IMR-90 (cell line): ENCODE measurements around the gene SCPEP1. TPM values are rescaled to one million over a fixed set of nuclear protein-coding genes. Genes with fewer than 3 reads are reported as not detected.
A peak's percentile ranks its signal among the peaks of the same experiment; 100 is the strongest.

Source experiments
- ATAC-seq: fragments of 200-7000 bp; cut with Tn5 transposase; 2 replicates; pipeline ENCODE4 v1.9.1; 2020; ENCODE audit warnings: low read depth, mild to moderate bottlenecking, moderate library complexity
- BruUV-seq: library from RNA; stranded (reverse); fragments of 400-500 nt; replicated peaks from 2 replicates; lab custom pipeline; 2021; lab: Mats Ljungman, UMichigan
- CTCF ChIA-PET: fragments of 300-600 bp; formaldehyde crosslinking; extraction: SDS; loops from one replicate; lab custom pipeline; 2021; ENCODE audit warnings: antibody characterized with exemption; lab: Yijun Ruan, JAX
- POLR2A ChIA-PET: fragments of 300-600 bp; sonication (Branson Sonifier 250); formaldehyde crosslinking; loops from one replicate; lab custom pipeline; 2022; ENCODE audit warnings: antibody characterized with exemption; ENCODE audit not compliant: unreplicated experiment; lab: Charles Lee
- DNase-seq: peaks from one replicate; pipeline ENCODE4 v3.0.0; 2013
- H2AFZ ChIP-seq: replicated peaks from 2 replicates; pipeline ENCODE3; 2013; ENCODE audit warnings: low read length, mild to moderate bottlenecking; ENCODE audit not compliant: poor library complexity
- H2AK5ac ChIP-seq: 2 replicates; pipeline ENCODE4 v1.6.1; 2013; ENCODE audit warnings: low read depth, low read length, inconsistent platforms
- H2AK9ac ChIP-seq: replicated peaks from 2 replicates; pipeline ENCODE3; 2013; ENCODE audit warnings: mild to moderate bottlenecking, low read depth, low read length, moderate library complexity; ENCODE audit not compliant: poor library complexity
- H2BK120ac ChIP-seq: 2 replicates; pipeline ENCODE4 v1.6.1; 2013; ENCODE audit warnings: low read depth, low read length, inconsistent platforms
- H2BK15ac ChIP-seq: 3 replicates; pipeline ENCODE4 v1.6.1; 2013; ENCODE audit warnings: low read depth, low read length, inconsistent platforms
- H2BK20ac ChIP-seq: 2 replicates; pipeline ENCODE4 v1.6.1; 2013; ENCODE audit warnings: low read depth, mild to moderate bottlenecking, inconsistent platforms, low read length, moderate library complexity
- H2BK5ac ChIP-seq: 2 replicates; pipeline ENCODE4 v1.6.1; 2013; ENCODE audit warnings: mild to moderate bottlenecking, low read depth, low read length, inconsistent platforms; ENCODE audit not compliant: poor library complexity, severe bottlenecking
- H3K14ac ChIP-seq: replicated peaks from 2 replicates; pipeline ENCODE4 v1.6.1; 2013; ENCODE audit warnings: low read depth, low read length, inconsistent platforms
- H3K18ac ChIP-seq: 2 replicates; pipeline ENCODE4 v1.6.1; 2013; ENCODE audit warnings: low read depth, low read length, control low read depth
- H3K23ac ChIP-seq: 2 replicates; pipeline ENCODE4 v1.6.1; 2013; ENCODE audit warnings: low read depth, low read length, inconsistent platforms
- H3K27ac ChIP-seq: 2 replicates; pipeline ENCODE4 v1.5.1; 2013; ENCODE audit warnings: mild to moderate bottlenecking, control low read depth, low read length; ENCODE audit not compliant: insufficient read depth
- H3K27me3 ChIP-seq: 2 replicates; pipeline ENCODE4 v1.6.1; 2013; ENCODE audit warnings: low read length; ENCODE audit not compliant: control insufficient read depth, insufficient read depth
- H3K36me3 ChIP-seq: 2 replicates; pipeline ENCODE4 v1.6.1; 2013; ENCODE audit warnings: low read length, mixed read lengths; ENCODE audit not compliant: control insufficient read depth, insufficient read depth
- H3K4ac ChIP-seq: 2 replicates; pipeline ENCODE4 v1.6.1; 2013; ENCODE audit warnings: low read depth, low read length, inconsistent platforms
- H3K4me1 ChIP-seq: 2 replicates; pipeline ENCODE4 v1.6.1; 2013; ENCODE audit warnings: low read length, mixed read lengths; ENCODE audit not compliant: control insufficient read depth, insufficient read depth
- H3K4me2 ChIP-seq: 2 replicates; pipeline ENCODE4 v1.6.1; 2013; ENCODE audit warnings: low read depth, mild to moderate bottlenecking, control low read depth, low read length, moderate library complexity
- H3K4me3 ChIP-seq: 2 replicates; pipeline ENCODE4 v1.5.1; 2013; ENCODE audit warnings: low read depth, mild to moderate bottlenecking, control low read depth, low read length, moderate library complexity; ENCODE audit not compliant: insufficient read depth
- H3K56ac ChIP-seq: 2 replicates; pipeline ENCODE4 v1.6.1; 2013; ENCODE audit warnings: low read length, inconsistent platforms; ENCODE audit not compliant: insufficient read depth; ENCODE audit errors: extremely low read depth
- H3K79me1 ChIP-seq, 2 experiments: 2 replicates each; pipeline ENCODE4 v1.6.1; 2013; ENCODE audit warnings: low read length in 2 of 2, inconsistent platforms in 1 of 2, low read depth in 1 of 2
- H3K9ac ChIP-seq: 2 replicates; pipeline ENCODE4 v1.6.1; 2013; ENCODE audit warnings: low read depth, low read length, control low read depth
- H3K9me1 ChIP-seq: 2 replicates; pipeline ENCODE4 v1.6.1; 2013; ENCODE audit warnings: low read length, inconsistent platforms; ENCODE audit not compliant: insufficient read depth
- H3K9me3 ChIP-seq: 2 replicates; pipeline ENCODE4 v1.6.1; 2013; ENCODE audit warnings: low read length; ENCODE audit not compliant: control insufficient read depth, insufficient read depth
- H4K20me1 ChIP-seq: 2 replicates; pipeline ENCODE4 v1.6.1; 2013; ENCODE audit warnings: low read length, inconsistent platforms; ENCODE audit not compliant: insufficient read depth
- H4K5ac ChIP-seq: 2 replicates; pipeline ENCODE4 v1.6.1; 2013; ENCODE audit warnings: mild to moderate bottlenecking, low read depth, low read length, control low read depth
- H4K8ac ChIP-seq, 2 experiments: 2 replicates each; pipeline ENCODE4 v1.6.1; 2013; ENCODE audit warnings: low read depth in 2 of 2, low read length in 2 of 2, control low read depth in 1 of 2, inconsistent platforms in 1 of 2
- H4K91ac ChIP-seq: 2 replicates; pipeline ENCODE4 v1.6.1; 2013; ENCODE audit warnings: low read depth, low read length, inconsistent platforms; ENCODE audit not compliant: insufficient read depth
- CTCF ChIP-seq: conservative IDR thresholded peaks from 2 replicates; pipeline ENCODE4 v1.5.1; 2012; ENCODE audit warnings: mild to moderate bottlenecking, low read depth, low read length, improper control_type of control experiment
- POLR2A ChIP-seq: IDR thresholded peaks from 2 replicates; pipeline ENCODE4 v1.6.1; 2012; ENCODE audit warnings: mild to moderate bottlenecking, low read depth, low read length
- RAD21 ChIP-seq: IDR thresholded peaks from 2 replicates; pipeline ENCODE4 v1.6.1; 2012; ENCODE audit warnings: low read length, improper control_type of control experiment
- RCOR1 ChIP-seq: IDR thresholded peaks from 2 replicates; pipeline ENCODE4 v1.6.1; 2012; ENCODE audit warnings: mild to moderate bottlenecking, low read length, improper control_type of control experiment; ENCODE audit not compliant: insufficient replicate concordance
- SMC3 ChIP-seq: fragments of 150-350 bp; IDR thresholded peaks from 2 replicates; pipeline ENCODE4 v1.6.1; 2016; ENCODE audit warnings: low read depth, mild to moderate bottlenecking, antibody characterized with exemption, low read length, moderate library complexity
- USF2 ChIP-seq: fragments of 150-350 bp; IDR thresholded peaks from 2 replicates; pipeline ENCODE4 v1.6.1; 2017; ENCODE audit warnings: mild to moderate bottlenecking, antibody characterized with exemption, low read length, low read depth
- WGBS, 2 experiments: methylation state at CpG; one replicate each; pipeline versions ENCODE4 v1.1.5 to v1.1.7; 2013; ENCODE audit warnings: missing lambda C conversion rate in 2 of 2; ENCODE audit not compliant: insufficient read length in 1 of 2; ENCODE audit errors: extremely low coverage in 2 of 2; 5-methylcytosine and 5-hydroxymethylcytosine counted together
- dilution Hi-C: fragments of 300-500 bp; cut with HindIII; formaldehyde crosslinking; loops from one replicate; pipeline ENCODE4 v1.14.3; 2018; ENCODE audit warnings: low sequenced_read_pairs; ENCODE audit not compliant: unreplicated experiment
- in situ Hi-C: fragments of 300-500 bp; cut with MboI; formaldehyde crosslinking; loops from 3 replicates; pipeline ENCODE4 v1.14.3; 2019; ENCODE audit warnings: low sequenced_read_pairs, inconsistent platforms, mixed read lengths
- intact Hi-C: fragments of 100-400 bp; cut with micrococcal nuclease; formaldehyde crosslinking; loops from 2 replicates; pipeline ENCODE4 v1.10.0; 2022
- polyA plus RNA-seq, 3 experiments: library from polyadenylated mRNA; depleted of rRNA; stranded (reverse); fragments of >200 nt; gene quantifications; 2 replicates each; pipeline ENCODE4 v1.2.3, GENCODE V29; 2012; ENCODE audit warnings: low replicate concordance in 1 of 3
- total RNA-seq: library from RNA; depleted of rRNA; stranded (reverse); fragments of >200 nt; gene quantifications from 2 replicates; pipeline ENCODE4 v1.2.3, GENCODE V29; 2012

SCPEP1 gene
- total and polyA plus RNA-seq, 2 of the 4 experiments (the other 2 are of a cell fraction): 16.5 to 32.1 TPM

- H3K14ac ChIP-seq: no peak overlapping the region
- peak overlapping the region; percentile 18 for H2AK9ac ChIP-seq
- H3K4ac ChIP-seq: no peak overlapping the region
- no TSS peak for BruUV-seq
- no peak overlapping the region for H3K4me2 ChIP-seq
- H3K27me3 ChIP-seq: peaks cover 3% of the 10 kb centered on the region; the same call in 1 of the 2 replicates
- no peak overlapping the region for H3K56ac ChIP-seq
- intact Hi-C loops (loop anchor here (5.0 kb wide), 1 partner anchor 193 kb away; no protein-coding TSS in a partner anchor), dilution Hi-C loops (no loop called here), in situ Hi-C loops (no loop called here)
- DNase-seq (peak; percentile 47), ATAC-seq (peak; percentile 90)
- H3K9ac ChIP-seq: no peak overlapping the region
- H2AK5ac ChIP-seq: no peak overlapping the region
- no peaks in the 10 kb centered on the region for H3K9me3 ChIP-seq
- no peak overlapping the region for H4K5ac ChIP-seq
- no CpG with 5 or more reads among the region's 7 CpGs for WGBS, 2 experiments
- CTCF ChIA-PET: interaction anchor here (0.6 to 1.1 kb wide), 4 partner anchors 20 to 531 kb away, joined by 3 to 7 read pairs (median 3); no protein-coding TSS in a partner anchor
- no peaks in the 10 kb centered on the region for H3K4me1 ChIP-seq
- H2BK5ac ChIP-seq: no peak overlapping the region
- no peaks in the 10 kb centered on the region for H3K79me1 ChIP-seq
- no peak overlapping the region for H2BK20ac ChIP-seq
- no peak overlapping the region for H4K8ac ChIP-seq
- no peak overlapping the region for H3K27ac ChIP-seq
- H3K4me3 ChIP-seq: no peak overlapping the region
- no peak overlapping the region for H3K18ac ChIP-seq
- no peak overlapping the region for H3K23ac ChIP-seq
- no peak overlapping the region for H2BK120ac ChIP-seq
- TF ChIP-seq RAD21 (peak; percentile 50), RCOR1 (no peak), SMC3 (peak; percentile 31), USF2 (no peak), POLR2A (no peak), CTCF (peak; percentile 57)
- POLR2A ChIA-PET: no interaction called here
- peak overlapping the region; percentile 40 for H2AFZ ChIP-seq
- no peaks in the 10 kb centered on the region for H3K9me1 ChIP-seq
- no peak overlapping the region for H4K91ac ChIP-seq
- H4K20me1 ChIP-seq: no peaks in the 10 kb centered on the region
- no peaks in the 10 kb centered on the region for H3K36me3 ChIP-seq
- H2BK15ac ChIP-seq: no peak overlapping the region
These were observed 32.0 kb downstream of the SCPEP1 start for GRCh38 chr17:57009737-57010445.
